HL-60 (cell line): ENCODE measurements around the gene HMCN2.

Source experiments
- DNase-seq, 2 experiments: peaks; one replicate each; pipeline ENCODE4 v3.0.0-alpha.2; 2010 to 2020; ENCODE audit warnings: low read depth in 1 of 2, low spot score in 1 of 2
- H3K27ac ChIP-seq: fragments of 250-450 bp; sonication (Bioruptor Pico); replicated peaks from 2 replicates; pipeline ENCODE4 v1.5.1; 2020; ENCODE audit warnings: mild to moderate bottlenecking, moderate library complexity
- H3K27me3 ChIP-seq: fragments of 250-450 bp; sonication (Bioruptor Pico); 2 replicates; pipeline ENCODE4 v1.5.1; 2021; ENCODE audit warnings: mild to moderate bottlenecking, moderate library complexity; ENCODE audit not compliant: insufficient read depth, poor library complexity, severe bottlenecking
- H3K4me3 ChIP-seq: replicated peaks from 2 replicates; pipeline ENCODE4 v1.5.1; 2011; ENCODE audit warnings: mild to moderate bottlenecking, control low read depth, low read length; ENCODE audit not compliant: insufficient read depth
- CTCF ChIP-seq: IDR thresholded peaks from one replicate; pipeline ENCODE4 v1.5.1; 2011; ENCODE audit warnings: low read length, control low read depth, inconsistent platforms; ENCODE audit not compliant: insufficient read depth
- GABPA ChIP-seq: IDR thresholded peaks from 2 replicates; pipeline ENCODE4 v1.6.1; 2012; ENCODE audit warnings: low read depth
- POLR2AphosphoS5 ChIP-seq: IDR thresholded peaks from 2 replicates; pipeline ENCODE4 v1.6.1; 2012; ENCODE audit warnings: low read depth
- SPI1 ChIP-seq: IDR thresholded peaks from 2 replicates; pipeline ENCODE4 v1.6.1; 2012; ENCODE audit warnings: low read depth, mild to moderate bottlenecking, borderline replicate concordance
- TF ChIP-seq, protein P1 (sequence below): IDR thresholded peaks from 2 replicates; pipeline ENCODE4 v1.6.1; 2012; ENCODE audit warnings: low read depth; ENCODE audit not compliant: insufficient replicate concordance

The HMCN2 gene

DNA sequence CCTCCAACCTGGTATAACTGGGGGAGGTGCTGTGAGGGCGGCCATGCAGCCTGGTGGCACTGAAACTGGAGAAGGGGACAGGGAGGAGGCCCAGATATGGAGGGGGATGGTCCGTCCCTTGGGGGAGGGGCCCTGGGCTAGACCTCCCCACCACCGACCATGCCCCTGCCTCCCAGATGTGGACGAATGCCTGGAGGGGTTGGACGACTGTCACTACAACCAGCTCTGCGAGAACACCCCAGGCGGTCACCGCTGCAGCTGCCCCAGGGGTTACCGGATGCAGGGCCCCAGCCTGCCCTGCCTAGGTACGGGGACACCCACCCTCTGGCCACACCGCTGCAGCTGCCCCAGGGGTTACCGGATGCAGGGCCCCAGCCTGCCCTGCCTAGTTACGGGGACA, 163.8 kb downstream of the HMCN2 start:
- Histone ChIP-seq H3K27me3 (peaks cover 10% of the 10 kb centered on the region), H3K27ac (no peak overlapping the region), H3K4me3 (no peak overlapping the region)
- no peak for DNase-seq
- no peak for TF ChIP-seq POLR2AphosphoS5
- TF ChIP-seq GABPA: no peak
- TF ChIP-seq, protein P1, sequence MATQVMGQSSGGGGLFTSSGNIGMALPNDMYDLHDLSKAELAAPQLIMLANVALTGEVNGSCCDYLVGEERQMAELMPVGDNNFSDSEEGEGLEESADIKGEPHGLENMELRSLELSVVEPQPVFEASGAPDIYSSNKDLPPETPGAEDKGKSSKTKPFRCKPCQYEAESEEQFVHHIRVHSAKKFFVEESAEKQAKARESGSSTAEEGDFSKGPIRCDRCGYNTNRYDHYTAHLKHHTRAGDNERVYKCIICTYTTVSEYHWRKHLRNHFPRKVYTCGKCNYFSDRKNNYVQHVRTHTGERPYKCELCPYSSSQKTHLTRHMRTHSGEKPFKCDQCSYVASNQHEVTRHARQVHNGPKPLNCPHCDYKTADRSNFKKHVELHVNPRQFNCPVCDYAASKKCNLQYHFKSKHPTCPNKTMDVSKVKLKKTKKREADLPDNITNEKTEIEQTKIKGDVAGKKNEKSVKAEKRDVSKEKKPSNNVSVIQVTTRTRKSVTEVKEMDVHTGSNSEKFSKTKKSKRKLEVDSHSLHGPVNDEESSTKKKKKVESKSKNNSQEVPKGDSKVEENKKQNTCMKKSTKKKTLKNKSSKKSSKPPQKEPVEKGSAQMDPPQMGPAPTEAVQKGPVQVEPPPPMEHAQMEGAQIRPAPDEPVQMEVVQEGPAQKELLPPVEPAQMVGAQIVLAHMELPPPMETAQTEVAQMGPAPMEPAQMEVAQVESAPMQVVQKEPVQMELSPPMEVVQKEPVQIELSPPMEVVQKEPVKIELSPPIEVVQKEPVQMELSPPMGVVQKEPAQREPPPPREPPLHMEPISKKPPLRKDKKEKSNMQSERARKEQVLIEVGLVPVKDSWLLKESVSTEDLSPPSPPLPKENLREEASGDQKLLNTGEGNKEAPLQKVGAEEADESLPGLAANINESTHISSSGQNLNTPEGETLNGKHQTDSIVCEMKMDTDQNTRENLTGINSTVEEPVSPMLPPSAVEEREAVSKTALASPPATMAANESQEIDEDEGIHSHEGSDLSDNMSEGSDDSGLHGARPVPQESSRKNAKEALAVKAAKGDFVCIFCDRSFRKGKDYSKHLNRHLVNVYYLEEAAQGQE: no peak
- no peak for TF ChIP-seq SPI1
- no peak for TF ChIP-seq CTCF

- Histone ChIP-seq H3K27me3 (peaks cover 12% of the 10 kb centered on the region), H3K27ac (no peak overlapping the region), H3K4me3 (no peak overlapping the region)
- TF ChIP-seq GABPA (no peak), CTCF (no peak), SPI1 (no peak), POLR2AphosphoS5 (no peak)
- TF ChIP-seq, protein P1: no peak
- DNase-seq: no peak
Measured at GRCh38 chr9:130429831-130430230, 164.3 kb downstream of the HMCN2 start.

DNA sequence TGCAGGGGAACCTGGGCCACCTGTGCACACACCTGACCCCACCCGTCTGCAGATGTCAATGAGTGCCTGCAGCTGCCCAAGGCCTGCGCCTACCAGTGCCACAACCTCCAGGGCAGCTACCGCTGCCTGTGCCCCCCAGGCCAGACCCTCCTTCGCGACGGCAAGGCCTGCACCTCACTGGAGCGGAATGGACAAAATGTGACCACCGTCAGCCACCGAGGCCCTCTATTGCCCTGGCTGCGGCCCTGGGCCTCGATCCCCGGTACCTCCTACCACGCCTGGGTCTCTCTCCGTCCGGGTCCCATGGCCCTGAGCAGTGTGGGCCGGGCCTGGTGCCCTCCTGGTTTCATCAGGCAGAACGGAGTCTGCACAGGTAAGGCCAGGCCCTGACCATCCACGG, 164.7 kb downstream of the HMCN2 start:
- no peak for DNase-seq
- TF ChIP-seq, protein P1: no peak
- no peak for TF ChIP-seq SPI1
- H3K27ac ChIP-seq: no peak overlapping the region
- H3K27me3 ChIP-seq: peaks cover 12% of the 10 kb centered on the region
- H3K4me3 ChIP-seq: no peak overlapping the region
